GM19455 (cell line): Measurements from ENCODE around the gene ACAA1.
"Not testable (repeated sequence)": the region's sequence is repeated elsewhere in the genome, so short reads cannot be mapped to it uniquely, and the experiment has no call there.

Experiments used
- ATAC-seq: cut with Tn5 transposase; IDR thresholded peaks from one replicate; pipeline ENCODE4 v1.9.1; 2021; ENCODE audit not compliant: unreplicated experiment

The ACAA1 gene

GRCh38 chr3:38083871-38084333, 53.0 kb downstream of the ACAA1 start:
- ATAC-seq, result no peak

GRCh38 chr3:38083254-38083653, 53.7 kb downstream of the ACAA1 start:
- not testable (repeated sequence) for ATAC-seq

DNA sequence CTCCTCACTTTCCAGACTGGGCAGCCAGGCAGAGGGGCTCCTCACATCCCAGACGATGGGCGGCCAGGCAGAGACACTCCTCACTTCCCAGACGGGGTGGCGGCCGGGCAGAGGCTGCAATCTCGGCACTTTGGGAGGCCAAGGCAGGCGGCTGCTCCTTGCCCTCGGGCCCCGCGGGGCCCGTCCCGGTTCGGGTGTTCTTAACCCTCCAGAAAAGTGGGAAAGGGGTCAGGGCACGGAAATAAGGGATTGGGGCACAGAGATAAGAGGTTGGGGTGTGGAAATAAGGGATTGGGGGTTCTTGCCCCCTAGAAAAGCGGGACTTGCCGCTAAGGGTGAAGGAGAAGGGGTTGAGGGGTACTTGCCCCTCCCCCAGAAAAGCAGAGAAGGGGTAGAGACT, 54.6 kb downstream of the ACAA1 start:
- not testable (repeated sequence) for ATAC-seq

DNA sequence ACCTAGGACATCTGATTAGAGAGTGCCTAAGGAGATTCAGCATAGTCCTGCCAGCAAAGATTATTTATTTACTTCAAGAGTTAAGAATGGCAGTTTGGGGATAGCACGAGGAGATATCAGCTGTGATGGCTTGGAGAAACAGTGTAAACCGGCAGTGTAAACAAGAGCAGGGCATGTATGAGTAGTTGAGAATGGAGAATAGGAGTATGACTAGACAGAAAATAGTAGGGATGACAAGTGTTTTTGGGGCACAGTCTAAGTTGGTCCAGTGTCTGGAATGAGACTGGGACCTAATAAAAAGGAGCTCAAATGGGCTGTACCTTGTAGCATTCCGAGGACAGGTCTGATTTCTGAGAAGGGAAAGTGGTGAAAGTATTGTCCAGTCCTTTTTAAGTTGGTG, 59.9 kb downstream of the ACAA1 start:
- not testable (repeated sequence) for ATAC-seq
